GM12874 (cell line): Measurements from ENCODE around the gene PDGFD.

Source experiments
- CTCF ChIP-seq: IDR thresholded peaks from 2 replicates; pipeline ENCODE4 v1.5.1; 2011; ENCODE audit warnings: low read depth, mild to moderate bottlenecking, control low read depth, low read length, moderate library complexity; ENCODE audit not compliant: insufficient read depth

Gene PDGFD

GRCh38 chr11:104078245-104078644, 85.7 kb downstream of the PDGFD start:
- TF ChIP-seq CTCF, result no peak

- TF ChIP-seq CTCF, result no peak
Measured at GRCh38 chr11:104076455-104076854, 87.5 kb downstream of the PDGFD start.

GRCh38 chr11:104075706-104076105, 88.2 kb downstream of the PDGFD start:
- TF ChIP-seq CTCF, result no peak

- TF ChIP-seq CTCF, result no peak
Measured at GRCh38 chr11:104075091-104075490, 88.9 kb downstream of the PDGFD start.

GRCh38 chr11:104073950-104074705, 89.8 kb downstream of the PDGFD start:
- no peak for TF ChIP-seq CTCF

- TF ChIP-seq CTCF, result no peak
Measured at GRCh38 chr11:104067534-104067933, 96.4 kb downstream of the PDGFD start.

GRCh38 chr11:104064034-104064630, 99.8 kb downstream of the PDGFD start:
- no peak for TF ChIP-seq CTCF
